UCSD-AML1 (cell line): Measurements from ENCODE around the gene WASHC4.
A peak's percentile ranks its signal among the peaks of the same experiment; 100 is the strongest.

ENCODE experiments used
- DNase-seq: peaks from one replicate; lab custom pipeline; 2025; ENCODE audit not compliant: unreplicated experiment; lab: John Stamatoyannopoulos, UW

WASHC4 gene

GRCh38 chr12:105107494-105108371 is at the start of gene WASHC4:
WASHC4 (plus strand) TSS chr12:105107731; CDS start chr12:105107801, 70 bp downstream.
- DNase-seq, result peak; percentile 96

GRCh38 chr12:105060715-105061378 is 46.7 kb upstream of the WASHC4 start:
- DNase-seq, result no peak

GRCh38 chr12:105064564-105065178 is 42.9 kb upstream of the WASHC4 start:
- DNase-seq, result no peak

- no peak for DNase-seq
Measured at GRCh38 chr12:105067511-105068031, 40.0 kb upstream of the WASHC4 start.

GRCh38 chr12:105069936-105070702 is 37.4 kb upstream of the WASHC4 start:
- DNase-seq, result no peak

GRCh38 chr12:105071981-105072380 is 35.5 kb upstream of the WASHC4 start:
- DNase-seq, result no peak

- no peak for DNase-seq
Measured at GRCh38 chr12:105072888-105073488, 34.5 kb upstream of the WASHC4 start.

GRCh38 chr12:105076098-105076497 is 31.4 kb upstream of the WASHC4 start:
- no peak for DNase-seq

GRCh38 chr12:105076913-105077312 is 30.6 kb upstream of the WASHC4 start:
- no peak for DNase-seq

GRCh38 chr12:105077435-105077834 is 30.1 kb upstream of the WASHC4 start:
- no peak for DNase-seq

GRCh38 chr12:105078712-105079570 is 28.6 kb upstream of the WASHC4 start:
- DNase-seq, result no peak

GRCh38 chr12:105083031-105083430 is 24.5 kb upstream of the WASHC4 start:
- DNase-seq, result no peak

GRCh38 chr12:105083551-105084105 is 23.9 kb upstream of the WASHC4 start:
- DNase-seq, result no peak

GRCh38 chr12:105084251-105085250 is 23.0 kb upstream of the WASHC4 start, which contains the start of gene ALDH1L2:
ALDH1L2 (minus strand) TSS chr12:105084458; CDS start chr12:105084436, 22 bp downstream.
- DNase-seq, result no peak

- DNase-seq, result no peak
Measured at GRCh38 chr12:105085501-105085900, 22.0 kb upstream of the WASHC4 start.

- DNase-seq, result no peak
Measured at GRCh38 chr12:105089817-105090216, 17.7 kb upstream of the WASHC4 start.

- no peak for DNase-seq
Measured at GRCh38 chr12:105090361-105090760, 17.2 kb upstream of the WASHC4 start.
